Measurements from ENCODE around the gene HAAO. TPM values are rescaled to one million over a fixed set of nuclear protein-coding genes. Genes with fewer than 3 reads are reported as not detected.

HAAO gene
- total and polyA plus RNA-seq, 2 of the 13 experiments (the other 11 are each of a cell fraction or from before 2014, with no cell fraction given) = 36.1 to 42.7 TPM

DNA sequence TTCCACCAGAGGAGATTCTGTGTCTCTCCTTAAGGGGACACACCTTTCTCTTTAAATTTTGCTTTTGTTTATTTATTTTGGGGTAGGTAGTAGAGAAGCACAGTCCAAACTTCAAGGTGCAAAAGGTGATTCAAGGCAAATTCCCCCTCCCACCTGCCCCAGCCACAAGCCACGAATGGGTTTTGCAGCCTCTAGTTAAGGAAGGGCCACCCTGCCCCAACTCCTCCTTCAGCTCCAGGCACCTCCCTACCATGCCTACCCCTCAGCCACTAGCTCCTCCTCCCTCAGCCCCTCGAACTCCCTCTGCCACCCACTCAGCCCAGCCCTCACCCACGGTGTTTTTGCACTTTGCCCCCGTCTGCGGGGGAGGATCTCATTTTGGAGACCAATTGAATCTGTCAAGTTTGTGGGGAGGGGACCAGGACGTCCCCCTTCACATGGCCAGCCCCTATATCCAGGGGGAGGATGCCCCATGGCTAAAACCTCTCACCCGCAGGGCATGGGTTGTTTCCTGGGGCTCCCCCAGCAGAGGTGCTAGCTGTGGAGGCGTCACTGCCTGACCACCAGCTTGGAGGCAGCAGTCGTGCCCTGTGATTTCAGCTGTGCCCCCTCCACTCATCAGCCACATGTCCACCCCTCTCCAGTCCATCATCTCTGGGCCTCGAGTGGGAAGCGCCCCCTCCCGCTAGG, 4.5 kb downstream of the HAAO start (continued):
- TF ChIP-seq CREBL2 (CRISPR knock-in tag; IDR thresholded peaks at IDR 0.05; ENCODE audit: borderline replicate concordance) (no peak), ZBTB4 (CRISPR knock-in tag; IDR thresholded peaks at IDR 0.05; ENCODE audit: borderline replicate concordance) (no peak), ZNF24 (IDR thresholded peaks at IDR 0.05) (no peak), BRD4 (CRISPR knock-in tag; IDR thresholded peaks at IDR 0.05) (no peak), ZNF816 (CRISPR knock-in tag; IDR thresholded peaks at IDR 0.05; ENCODE audit: borderline replicate concordance) (no peak), MTA1 (CRISPR knock-in tag; IDR thresholded peaks at IDR 0.05; ENCODE audit: borderline replicate concordance) (no peak; the same call in 1 of the 2 replicates), ZNF770 (CRISPR knock-in tag; IDR thresholded peaks at IDR 0.05) (no peak), REST (IDR thresholded peaks at IDR 0.05; ENCODE audit: borderline replicate concordance in 1 of 2, low read depth in 1 of 2, low read length in 2 of 2) (no peak), SMARCC2 (IDR thresholded peaks at IDR 0.05) (no peak), SMARCE1 (IDR thresholded peaks at IDR 0.05; ENCODE audit: borderline replicate concordance) (no peak), IKZF4 (CRISPR knock-in tag; IDR thresholded peaks at IDR 0.05; ENCODE audit: borderline replicate concordance, low read depth, not compliant biosample characterization) (no peak), ZNF124 (CRISPR knock-in tag; IDR thresholded peaks at IDR 0.05) (no peak), NAIF1 (CRISPR knock-in tag; IDR thresholded peaks at IDR 0.05; ENCODE audit: borderline replicate concordance) (no peak)
- TF ChIP-seq, protein P1, sequence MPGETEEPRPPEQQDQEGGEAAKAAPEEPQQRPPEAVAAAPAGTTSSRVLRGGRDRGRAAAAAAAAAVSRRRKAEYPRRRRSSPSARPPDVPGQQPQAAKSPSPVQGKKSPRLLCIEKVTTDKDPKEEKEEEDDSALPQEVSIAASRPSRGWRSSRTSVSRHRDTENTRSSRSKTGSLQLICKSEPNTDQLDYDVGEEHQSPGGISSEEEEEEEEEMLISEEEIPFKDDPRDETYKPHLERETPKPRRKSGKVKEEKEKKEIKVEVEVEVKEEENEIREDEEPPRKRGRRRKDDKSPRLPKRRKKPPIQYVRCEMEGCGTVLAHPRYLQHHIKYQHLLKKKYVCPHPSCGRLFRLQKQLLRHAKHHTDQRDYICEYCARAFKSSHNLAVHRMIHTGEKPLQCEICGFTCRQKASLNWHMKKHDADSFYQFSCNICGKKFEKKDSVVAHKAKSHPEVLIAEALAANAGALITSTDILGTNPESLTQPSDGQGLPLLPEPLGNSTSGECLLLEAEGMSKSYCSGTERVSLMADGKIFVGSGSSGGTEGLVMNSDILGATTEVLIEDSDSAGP (CRISPR knock-in tag; IDR thresholded peaks at IDR 0.05; ENCODE audit: borderline replicate concordance) = peak; percentile 88
- TF ChIP-seq, protein P2, sequence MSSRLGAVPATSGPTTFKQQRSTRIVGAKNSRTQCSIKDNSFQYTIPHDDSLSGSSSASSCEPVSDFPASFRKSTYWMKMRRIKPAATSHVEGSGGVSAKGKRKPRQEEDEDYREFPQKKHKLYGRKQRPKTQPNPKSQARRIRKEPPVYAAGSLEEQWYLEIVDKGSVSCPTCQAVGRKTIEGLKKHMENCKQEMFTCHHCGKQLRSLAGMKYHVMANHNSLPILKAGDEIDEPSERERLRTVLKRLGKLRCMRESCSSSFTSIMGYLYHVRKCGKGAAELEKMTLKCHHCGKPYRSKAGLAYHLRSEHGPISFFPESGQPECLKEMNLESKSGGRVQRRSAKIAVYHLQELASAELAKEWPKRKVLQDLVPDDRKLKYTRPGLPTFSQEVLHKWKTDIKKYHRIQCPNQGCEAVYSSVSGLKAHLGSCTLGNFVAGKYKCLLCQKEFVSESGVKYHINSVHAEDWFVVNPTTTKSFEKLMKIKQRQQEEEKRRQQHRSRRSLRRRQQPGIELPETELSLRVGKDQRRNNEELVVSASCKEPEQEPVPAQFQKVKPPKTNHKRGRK (CRISPR knock-in tag; IDR thresholded peaks at IDR 0.05) = no peak
